GM12801 (cell line): ENCODE results near the gene PAX2.

Source experiments
- CTCF ChIP-seq: IDR thresholded peaks from one replicate; pipeline ENCODE4 v1.5.1; 2011; ENCODE audit warnings: control low read depth; ENCODE audit not compliant: insufficient read length; ENCODE audit errors: extremely low read depth

PAX2 gene

GRCh38 chr10:100829097-100829870, 83.9 kb downstream of the PAX2 start:
- TF ChIP-seq CTCF = no peak

GRCh38 chr10:100829933-100830727, 84.7 kb downstream of the PAX2 start:
- TF ChIP-seq CTCF = no peak

- no peak for TF ChIP-seq CTCF
Observed at GRCh38 chr10:100830728-100831111, 85.3 kb downstream of the PAX2 start.

- TF ChIP-seq CTCF = no peak
Observed at GRCh38 chr10:100831742-100832141, 86.4 kb downstream of the PAX2 start.

- no peak for TF ChIP-seq CTCF
Observed at GRCh38 chr10:100835810-100836209, 90.4 kb downstream of the PAX2 start.

GRCh38 chr10:100836891-100837290, 91.5 kb downstream of the PAX2 start:
- no peak for TF ChIP-seq CTCF

GRCh38 chr10:100837300-100837699, 91.9 kb downstream of the PAX2 start:
- no peak for TF ChIP-seq CTCF
